A549 (cell line): Measurements from ENCODE around the gene HTR5A. TPM values are rescaled to one million over a fixed set of nuclear protein-coding genes. Genes with fewer than 3 reads are reported as not detected.

Source experiments
- ATAC-seq, 2 experiments: fragments of 200-7000 bp in 1 of 2; fragments of >200 bp in 1 of 2; cut with Nextera tagmentation in 1 of 2; cut with Tn5 transposase in 1 of 2; 3 replicates each; pipeline versions ENCODE4 v1.8.0 to v1.9.1; 2018 to 2020; ENCODE audit warnings: mild to moderate bottlenecking in 1 of 2, moderate library complexity in 1 of 2
- CTCF ChIA-PET: fragments of 300-600 bp; sonication (Branson Sonifier 250); formaldehyde crosslinking; extraction: SDS; loops from one replicate; lab custom pipeline; 2021; ENCODE audit warnings: antibody characterized with exemption, inconsistent platforms; lab: Yijun Ruan, JAX
- POLR2A ChIA-PET: fragments of 350-600 bp; formaldehyde crosslinking; extraction: SDS; loops from one replicate; lab custom pipeline; 2021; ENCODE audit warnings: antibody characterized with exemption, inconsistent platforms; lab: Yijun Ruan, JAX
- DNase-seq, 2 experiments: peaks; one replicate each; pipeline versions ENCODE4 v3.0.0 to v3.0.0-alpha.2; 2011 to 2016; ENCODE audit warnings: low read depth in 1 of 2, low spot score in 1 of 2
- FAIRE-seq: peaks from 2 replicates; lab custom pipeline; 2011; peaks lifted over from hg19 to GRCh38; lab: Jason Lieb, UNC
- H3K27ac ChIP-seq, 2 experiments: fragments of >200 bp; sonication (Bioruptor Twin); formaldehyde crosslinking; 3 replicates each; pipeline ENCODE4 v1.5.1; 2016 to 2017
- H3K4me1 ChIP-seq: fragments of >200 bp; sonication (Bioruptor Twin); formaldehyde crosslinking; 3 replicates; pipeline ENCODE4 v1.6.1; 2016
- H3K4me2 ChIP-seq: fragments of >200 bp; sonication (Bioruptor Twin); formaldehyde crosslinking; 3 replicates; pipeline ENCODE4 v1.6.1; 2016
- H3K4me3 ChIP-seq: fragments of >200 bp; sonication (Bioruptor Twin); formaldehyde crosslinking; 3 replicates; pipeline ENCODE4 v1.5.1; 2016
- H3K9me3 ChIP-seq: fragments of >200 bp; sonication (Bioruptor Twin); formaldehyde crosslinking; 3 replicates; pipeline ENCODE4 v1.6.1; 2016
- ATOH8 ChIP-seq: fragments of 250-450 bp; sonication (Bioruptor Pico); IDR thresholded peaks from 2 replicates; pipeline ENCODE4 v1.5.0; 2020; ENCODE audit warnings: low read depth, mild to moderate bottlenecking, moderate library complexity
- CEBPB ChIP-seq, 2 experiments: fragments of >200 bp in 1 of 2; sonication (Bioruptor Twin) in 1 of 2; formaldehyde crosslinking in 1 of 2; IDR thresholded peaks; 2 replicates each; pipeline ENCODE4 v1.6.1; 2012 to 2016
- CTCF ChIP-seq: fragments of >200 bp; sonication (Bioruptor Twin); formaldehyde crosslinking; IDR thresholded peaks from 3 replicates; pipeline ENCODE4 v1.5.1; 2016
- EP300 ChIP-seq, 2 experiments: fragments of >200 bp; sonication (Bioruptor Twin); formaldehyde crosslinking; IDR thresholded peaks; 2 replicates in 1 of 2; 3 replicates in 1 of 2; pipeline ENCODE4 v1.6.1; 2016 to 2017
- GATA3 ChIP-seq: IDR thresholded peaks from 2 replicates; pipeline ENCODE4 v1.6.1; 2012; ENCODE audit warnings: borderline replicate concordance
- HDAC2 ChIP-seq: fragments of 200-600 bp; sonication (generic); IDR thresholded peaks from 2 replicates; pipeline ENCODE4 v1.6.1; 2016
- HEYL ChIP-seq: fragments of 250-450 bp; sonication (Bioruptor Pico); IDR thresholded peaks from 2 replicates; pipeline ENCODE4 v1.8.0; 2021; ENCODE audit warnings: mild to moderate bottlenecking, moderate library complexity
- HOXB5 ChIP-seq: fragments of 250-450 bp; sonication (Bioruptor Pico); IDR thresholded peaks from 2 replicates; pipeline ENCODE4 v1.5.0; 2020; ENCODE audit warnings: mild to moderate bottlenecking, moderate library complexity
- KDM5A ChIP-seq: fragments of 200-600 bp; sonication (generic); IDR thresholded peaks from 2 replicates; pipeline ENCODE4 v1.6.1; 2016; ENCODE audit warnings: antibody characterized with exemption, mild to moderate bottlenecking
- MAFK ChIP-seq: fragments of 450-650 bp; IDR thresholded peaks from 2 replicates; pipeline ENCODE4 v1.6.1; 2014; ENCODE audit not compliant: partially characterized antibody
- MAZ ChIP-seq: fragments of 150-350 bp; IDR thresholded peaks from 2 replicates; pipeline ENCODE4 v1.6.1; 2014; ENCODE audit warnings: antibody characterized with exemption, low read depth, low read length, borderline replicate concordance
- MYC ChIP-seq: IDR thresholded peaks from 2 replicates; pipeline ENCODE4 v1.6.1; 2012; ENCODE audit warnings: mild to moderate bottlenecking, inconsistent platforms, low read length, improper control_type of control experiment, borderline replicate concordance
- NFE2L2 ChIP-seq: fragments of 150-350 bp; conservative IDR thresholded peaks from 2 replicates; pipeline ENCODE4 v1.6.1; 2014; ENCODE audit warnings: low read length
- RARB ChIP-seq: fragments of 250-450 bp; sonication (Bioruptor Pico); IDR thresholded peaks from 2 replicates; pipeline ENCODE4 v1.8.0; 2021; ENCODE audit warnings: mild to moderate bottlenecking, moderate library complexity
- RCOR1 ChIP-seq: fragments of 150-350 bp; IDR thresholded peaks from 2 replicates; pipeline ENCODE4 v1.6.1; 2014; ENCODE audit warnings: antibody characterized with exemption, low read length, low read depth
- REST ChIP-seq: fragments of 200-600 bp; sonication (generic); IDR thresholded peaks from 2 replicates; pipeline ENCODE4 v1.6.1; 2016; ENCODE audit warnings: antibody characterized with exemption, mild to moderate bottlenecking, moderate library complexity
- RFX5 ChIP-seq: fragments of 450-650 bp; IDR thresholded peaks from 2 replicates; pipeline ENCODE4 v1.7.1; 2014; ENCODE audit warnings: antibody characterized with exemption, mild to moderate bottlenecking, moderate library complexity
- TP53 ChIP-seq: fragments of 250-450 bp; sonication (Bioruptor Pico); IDR thresholded peaks from 2 replicates; pipeline ENCODE4 v1.5.0; 2021; ENCODE audit warnings: mild to moderate bottlenecking, moderate library complexity
- WGBS: methylation state at CpG from one replicate; pipeline ENCODE4 v1.1.6; 2017; ENCODE audit errors: missing lambda C conversion rate; 5-methylcytosine and 5-hydroxymethylcytosine counted together
- polyA plus RNA-seq, 4 experiments: library from polyadenylated mRNA; depleted of rRNA in 3 of 4; stranded (reverse); fragments of >200 nt; fragmentation: RNase III in 1 of 4; extraction: RNeasy Plus Mini Kit Qiagen cat#74134 plus additional on column Dnase treatment in 1 of 4; gene quantifications; 2 replicates in 3 of 4; 3 replicates in 1 of 4; pipeline ENCODE4 v1.2.3, GENCODE V29; 2011 to 2017

Gene HTR5A
- polyA plus RNA-seq, 2 of the 4 experiments (the other 2 are of a cell fraction) = not detected

GRCh38 chr7:155073922-155074321 lies 3.8 kb downstream of the HTR5A start:
- H3K4me2 ChIP-seq = no peak overlapping the region

GRCh38 chr7:155084021-155084420 lies 13.9 kb downstream of the HTR5A start:
- 22% methylated on average over 13 of the region's 14 CpGs for WGBS
- POLR2A ChIA-PET = no interaction called here

More at GRCh38 chr7:155073922-155074321, 3.8 kb downstream of the HTR5A start:
- no peak for TF ChIP-seq ATOH8
- TF ChIP-seq NFE2L2 = no peak
- TF ChIP-seq EP300 (IDR thresholded peaks at IDR 0.05) = no peak
- TF ChIP-seq MYC = no peak
- TF ChIP-seq CEBPB (IDR thresholded peaks at IDR 0.05) = no peak
- TF ChIP-seq HOXB5 = no peak
- TF ChIP-seq KDM5A = no peak
- TF ChIP-seq HEYL = no peak
- no peak for TF ChIP-seq GATA3
- no peak for TF ChIP-seq TP53 (CRISPR knock-in tag)
- no peak for TF ChIP-seq HDAC2
- TF ChIP-seq RARB (CRISPR knock-in tag) = no peak
- Histone ChIP-seq H3K4me1 (no peaks in the 10 kb centered on the region), H3K4me3 (no peak overlapping the region), H3K9me3 (no peaks in the 10 kb centered on the region), H3K27ac (no peak overlapping the region)
- no peak for DNase-seq
- ATAC-seq = no peak
- ChIA-PET POLR2A (no interaction called here), CTCF (no interaction called here)
- FAIRE-seq = no peak

More at GRCh38 chr7:155084021-155084420, 13.9 kb downstream of the HTR5A start:
- no peaks in the 10 kb centered on the region for H3K9me3 ChIP-seq
- TF ChIP-seq MAFK (no peak), HOXB5 (no peak), MAZ (no peak), RFX5 (no peak), RCOR1 (no peak), REST (no peak), CTCF (no peak)
- no peak overlapping the region for H3K27ac ChIP-seq
- no peak overlapping the region for H3K4me3 ChIP-seq
- H3K4me2 ChIP-seq = no peak overlapping the region
- H3K4me1 ChIP-seq = no peaks in the 10 kb centered on the region
- no peak for DNase-seq
- CTCF ChIA-PET = no interaction called here
- no peak for FAIRE-seq
- no peak for ATAC-seq
